KMS-11 (cell line): ENCODE results near the gene CASK.

ENCODE experiments used
- H2AFZ ChIP-seq: fragments of 200-600 bp; sonication (generic); 2 replicates; pipeline ENCODE4 v1.6.1; 2016; ENCODE audit warnings: antibody characterized with exemption, mixed run types, low read depth
- H3K27ac ChIP-seq: fragments of 200-600 bp; sonication (generic); 2 replicates; pipeline ENCODE4 v1.6.1; 2016; ENCODE audit warnings: mild to moderate bottlenecking, mixed run types
- H3K27me3 ChIP-seq: fragments of 200-600 bp; sonication (generic); 2 replicates; pipeline ENCODE4 v1.6.1; 2017; ENCODE audit warnings: mild to moderate bottlenecking, low read depth, mixed run types, moderate library complexity; ENCODE audit not compliant: insufficient read depth
- H3K36me3 ChIP-seq: fragments of 200-600 bp; sonication (generic); 2 replicates; pipeline ENCODE4 v1.6.1; 2017; ENCODE audit warnings: mild to moderate bottlenecking, mixed run types; ENCODE audit not compliant: insufficient read depth
- H3K4me1 ChIP-seq: fragments of 200-600 bp; sonication (generic); 2 replicates; pipeline ENCODE4 v1.6.1; 2016; ENCODE audit warnings: mild to moderate bottlenecking, low read depth, mixed run types; ENCODE audit not compliant: poor library complexity, severe bottlenecking
- H3K4me2 ChIP-seq: fragments of 200-600 bp; sonication (generic); 2 replicates; pipeline ENCODE4 v1.7.0; 2016; ENCODE audit warnings: mild to moderate bottlenecking, mixed run types
- H3K4me3 ChIP-seq: fragments of 200-600 bp; sonication (generic); IDR thresholded peaks from 2 replicates; pipeline ENCODE4 v1.6.1; 2017; ENCODE audit warnings: low read depth, low read length, mixed read lengths; ENCODE audit not compliant: insufficient read depth
- H3K79me2 ChIP-seq: fragments of 200-600 bp; sonication (generic); 2 replicates; pipeline ENCODE4 v1.6.1; 2016; ENCODE audit warnings: low read depth, mixed run types; ENCODE audit not compliant: insufficient read depth
- H3K9ac ChIP-seq: fragments of 200-600 bp; sonication (generic); 2 replicates; pipeline ENCODE4 v1.6.1; 2016; ENCODE audit warnings: mild to moderate bottlenecking, mixed run types
- H4K20me1 ChIP-seq: fragments of 200-600 bp; sonication (generic); 2 replicates; pipeline ENCODE4 v1.6.1; 2016; ENCODE audit warnings: mild to moderate bottlenecking, mixed run types; ENCODE audit not compliant: insufficient read depth
- CTCF ChIP-seq: fragments of 200-600 bp; sonication (generic); conservative IDR thresholded peaks from 2 replicates; pipeline ENCODE4 v1.6.1; 2017; ENCODE audit warnings: low read depth, mild to moderate bottlenecking, antibody characterized with exemption, low read length, moderate library complexity, mixed read lengths

The CASK gene

DNA sequence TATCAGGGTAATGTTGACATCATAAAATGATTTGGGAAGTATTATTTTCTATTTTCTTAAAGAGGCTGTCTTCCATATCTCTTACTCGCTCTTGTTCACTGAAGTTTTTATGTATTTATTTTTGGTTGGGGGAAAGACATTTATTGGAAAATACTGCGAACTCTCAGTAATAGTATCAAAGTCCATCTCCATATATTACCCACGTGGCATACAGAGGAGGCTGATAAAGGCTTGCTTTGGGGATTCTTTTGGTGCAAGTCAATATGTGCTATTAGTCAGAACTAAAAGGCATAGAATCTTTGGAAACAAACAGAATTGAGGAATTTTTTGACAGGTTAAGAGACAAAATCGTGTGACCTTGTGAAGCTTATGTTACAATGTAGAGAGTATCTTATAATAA lies 374.9 kb downstream of the CASK start:
- Histone ChIP-seq H3K4me3 (no peak overlapping the region), H3K4me2 (no peak overlapping the region), H3K4me1 (no peaks in the 10 kb centered on the region), H4K20me1 (no peaks in the 10 kb centered on the region), H3K27me3 (no peaks in the 10 kb centered on the region), H2AFZ (no peak overlapping the region), H3K36me3 (no peaks in the 10 kb centered on the region), H3K27ac (no peak overlapping the region), H3K9ac (no peak overlapping the region), H3K79me2 (no peaks in the 10 kb centered on the region)
- TF ChIP-seq CTCF = no peak

DNA sequence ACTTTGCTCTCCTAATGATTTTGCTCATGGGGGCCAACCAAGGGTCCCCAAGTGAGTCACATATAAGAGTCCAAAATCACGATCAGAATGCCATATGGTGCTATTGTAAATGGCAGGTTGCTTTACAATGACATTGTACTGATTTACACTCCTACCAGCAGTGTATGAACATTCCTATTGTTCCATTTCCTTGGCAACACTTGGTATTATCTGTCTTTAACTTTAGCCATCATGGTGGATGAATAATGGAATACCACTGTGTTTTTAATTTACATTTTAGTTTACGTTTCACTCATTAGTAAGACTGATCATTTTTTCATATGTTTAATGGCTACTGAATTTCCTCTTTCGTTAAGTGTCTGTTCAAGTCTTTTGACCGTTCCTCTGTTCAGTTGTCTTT lies 379.7 kb downstream of the CASK start:
- no peak overlapping the region for H2AFZ ChIP-seq
- no peaks in the 10 kb centered on the region for H3K4me1 ChIP-seq
- no peaks in the 10 kb centered on the region for H3K79me2 ChIP-seq
- no peak overlapping the region for H3K4me3 ChIP-seq
- H3K27me3 ChIP-seq = no peaks in the 10 kb centered on the region
- no peak overlapping the region for H3K4me2 ChIP-seq
- H3K27ac ChIP-seq = no peak overlapping the region
- no peak overlapping the region for H3K9ac ChIP-seq
- H3K36me3 ChIP-seq = no peaks in the 10 kb centered on the region
- TF ChIP-seq CTCF = no peak
- no peaks in the 10 kb centered on the region for H4K20me1 ChIP-seq

GRCh38 chrX:41543025-41543424 lies 380.3 kb downstream of the CASK start:
- no peaks in the 10 kb centered on the region for H3K79me2 ChIP-seq
- H4K20me1 ChIP-seq = no peaks in the 10 kb centered on the region
- H3K9ac ChIP-seq = no peak overlapping the region
- H3K4me1 ChIP-seq = no peaks in the 10 kb centered on the region
- H3K27me3 ChIP-seq = no peaks in the 10 kb centered on the region
- no peak overlapping the region for H3K27ac ChIP-seq
- no peaks in the 10 kb centered on the region for H3K36me3 ChIP-seq
- H3K4me3 ChIP-seq = no peak overlapping the region
- TF ChIP-seq CTCF = no peak
- H2AFZ ChIP-seq = no peak overlapping the region
- H3K4me2 ChIP-seq = no peak overlapping the region

DNA sequence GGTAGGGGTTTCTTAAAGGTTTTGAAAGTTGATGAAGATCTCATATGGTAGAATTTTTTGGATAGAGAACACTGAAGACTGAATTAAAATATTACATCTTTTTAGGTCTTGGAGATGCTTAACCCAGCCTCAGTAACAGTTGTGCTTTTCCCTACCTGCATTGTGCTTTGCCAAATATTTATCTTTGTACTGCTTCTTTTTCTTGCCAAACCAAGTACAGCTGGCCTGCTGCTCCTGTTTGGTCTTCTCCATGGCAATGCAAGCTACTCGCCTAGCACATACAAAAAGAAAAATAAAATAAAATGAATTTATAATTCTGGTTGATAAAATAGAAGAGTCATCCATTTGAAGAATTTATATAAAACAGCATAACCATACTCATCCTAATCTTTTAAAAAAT lies 380.8 kb downstream of the CASK start:
- no peak overlapping the region for H3K4me2 ChIP-seq
- TF ChIP-seq CTCF = no peak
- no peak overlapping the region for H3K4me3 ChIP-seq
- no peaks in the 10 kb centered on the region for H4K20me1 ChIP-seq
- H3K4me1 ChIP-seq = no peaks in the 10 kb centered on the region
- H3K9ac ChIP-seq = no peak overlapping the region
- H3K27me3 ChIP-seq = no peaks in the 10 kb centered on the region
- H3K79me2 ChIP-seq = no peaks in the 10 kb centered on the region
- H3K27ac ChIP-seq = no peak overlapping the region
- no peaks in the 10 kb centered on the region for H3K36me3 ChIP-seq
- no peak overlapping the region for H2AFZ ChIP-seq

DNA sequence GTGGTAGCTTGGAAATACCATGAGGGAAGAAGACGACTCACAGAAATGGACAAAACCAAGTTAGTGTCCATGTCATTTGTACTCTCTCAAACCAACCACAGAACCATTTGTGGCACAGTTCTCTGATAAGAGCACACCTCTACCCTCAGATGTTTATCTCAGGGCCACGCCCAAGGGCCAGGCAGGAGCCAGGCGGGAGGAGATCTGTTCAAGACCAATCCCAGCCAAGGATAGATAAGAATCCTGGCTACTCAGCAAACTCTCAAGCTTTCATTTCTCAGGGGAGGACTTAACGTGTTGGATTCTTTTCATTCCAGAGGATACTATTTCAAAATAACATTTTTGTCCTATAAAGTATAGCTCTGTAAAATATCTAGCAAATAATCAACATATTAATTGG lies 381.2 kb downstream of the CASK start:
- no peak overlapping the region for H2AFZ ChIP-seq

More for the DNA sequence above, 381.2 kb downstream of the CASK start:
- H3K36me3 ChIP-seq = no peaks in the 10 kb centered on the region
- no peak overlapping the region for H3K4me3 ChIP-seq
- TF ChIP-seq CTCF = no peak
- H3K4me1 ChIP-seq = peaks cover 3% of the 10 kb centered on the region
- no peak overlapping the region for H3K4me2 ChIP-seq
- no peak overlapping the region for H3K9ac ChIP-seq
- H4K20me1 ChIP-seq = no peaks in the 10 kb centered on the region
- no peak overlapping the region for H3K27ac ChIP-seq
- H3K27me3 ChIP-seq = no peaks in the 10 kb centered on the region
- no peaks in the 10 kb centered on the region for H3K79me2 ChIP-seq
